Measurements from ENCODE around the gene NHERF2.

The NHERF2 gene

GRCh38 chr16:2076072-2076865 is 49.6 kb downstream of the NHERF2 start:
- TF ChIP-seq SPI1 (IDR thresholded peaks at IDR 0.05; ENCODE audit: low read depth, low read length) (no peak), POLR2A (IDR thresholded peaks at IDR 0.05; ENCODE audit: low read depth, low read length) (no peak), TAF1 (IDR thresholded peaks at IDR 0.05; ENCODE audit: low read depth, low read length) (no peak), POU2F2 (IDR thresholded peaks at IDR 0.05; ENCODE audit: low read depth, low read length) (no peak), PAX5 (IDR thresholded peaks at IDR 0.05; ENCODE audit: insufficient read depth, low read length, severe bottlenecking) (no peak), POLR2AphosphoS5 (IDR thresholded peaks at IDR 0.05; ENCODE audit: low read depth, low read length) (no peak)
- FAIRE-seq = no peak
- no peak for DNase-seq (ENCODE audit: insufficient read length, low spot score)

- DNase-seq (ENCODE audit: insufficient read length, low spot score) (no peak), FAIRE-seq (no peak)
- TF ChIP-seq POLR2A (IDR thresholded peaks at IDR 0.05; ENCODE audit: low read depth, low read length) (no peak), POLR2AphosphoS5 (IDR thresholded peaks at IDR 0.05; ENCODE audit: low read depth, low read length) (no peak), POU2F2 (IDR thresholded peaks at IDR 0.05; ENCODE audit: low read depth, low read length) (no peak), TAF1 (IDR thresholded peaks at IDR 0.05; ENCODE audit: low read depth, low read length) (no peak), SPI1 (IDR thresholded peaks at IDR 0.05; ENCODE audit: low read depth, low read length) (no peak), PAX5 (IDR thresholded peaks at IDR 0.05; ENCODE audit: insufficient read depth, low read length, severe bottlenecking) (no peak)
Measured at GRCh38 chr16:2077016-2077415, 50.3 kb downstream of the NHERF2 start.

- no peak for FAIRE-seq
- TF ChIP-seq PAX5 (IDR thresholded peaks at IDR 0.05; ENCODE audit: insufficient read depth, low read length, severe bottlenecking) (no peak), TAF1 (IDR thresholded peaks at IDR 0.05; ENCODE audit: low read depth, low read length) (no peak), POLR2A (IDR thresholded peaks at IDR 0.05; ENCODE audit: low read depth, low read length) (no peak), POLR2AphosphoS5 (IDR thresholded peaks at IDR 0.05; ENCODE audit: low read depth, low read length) (no peak), SPI1 (IDR thresholded peaks at IDR 0.05; ENCODE audit: low read depth, low read length) (no peak), POU2F2 (IDR thresholded peaks at IDR 0.05; ENCODE audit: low read depth, low read length) (no peak)
- no peak for DNase-seq (ENCODE audit: insufficient read length, low spot score)
Measured at GRCh38 chr16:2077696-2078095, 51.0 kb downstream of the NHERF2 start.

GRCh38 chr16:2078096-2078495 is 51.4 kb downstream of the NHERF2 start:
- FAIRE-seq (no peak), DNase-seq (ENCODE audit: insufficient read length, low spot score) (no peak)
- TF ChIP-seq SPI1 (IDR thresholded peaks at IDR 0.05; ENCODE audit: low read depth, low read length) (no peak), PAX5 (IDR thresholded peaks at IDR 0.05; ENCODE audit: insufficient read depth, low read length, severe bottlenecking) (no peak), TAF1 (IDR thresholded peaks at IDR 0.05; ENCODE audit: low read depth, low read length) (no peak), POLR2A (IDR thresholded peaks at IDR 0.05; ENCODE audit: low read depth, low read length) (no peak), POLR2AphosphoS5 (IDR thresholded peaks at IDR 0.05; ENCODE audit: low read depth, low read length) (no peak), POU2F2 (IDR thresholded peaks at IDR 0.05; ENCODE audit: low read depth, low read length) (no peak)

- no peak for TF ChIP-seq POLR2AphosphoS5 (IDR thresholded peaks at IDR 0.05; ENCODE audit: low read depth, low read length)
- no peak for TF ChIP-seq POLR2A (IDR thresholded peaks at IDR 0.05; ENCODE audit: low read depth, low read length)
- TF ChIP-seq POU2F2 (IDR thresholded peaks at IDR 0.05; ENCODE audit: low read depth, low read length) = no peak
- no peak for TF ChIP-seq SPI1 (IDR thresholded peaks at IDR 0.05; ENCODE audit: low read depth, low read length)
- TF ChIP-seq PAX5 (IDR thresholded peaks at IDR 0.05; ENCODE audit: insufficient read depth, low read length, severe bottlenecking) = no peak
- no peak for TF ChIP-seq TAF1 (IDR thresholded peaks at IDR 0.05; ENCODE audit: low read depth, low read length)
- FAIRE-seq (no peak), DNase-seq (ENCODE audit: insufficient read length, low spot score) (no peak)
Measured at GRCh38 chr16:2078691-2079090, 52.0 kb downstream of the NHERF2 start.

- TF ChIP-seq PAX5 (IDR thresholded peaks at IDR 0.05; ENCODE audit: insufficient read depth, low read length, severe bottlenecking) = no peak
- no peak for TF ChIP-seq POU2F2 (IDR thresholded peaks at IDR 0.05; ENCODE audit: low read depth, low read length)
- TF ChIP-seq SPI1 (IDR thresholded peaks at IDR 0.05; ENCODE audit: low read depth, low read length) = no peak
- TF ChIP-seq POLR2A (IDR thresholded peaks at IDR 0.05; ENCODE audit: low read depth, low read length) = no peak
- no peak for TF ChIP-seq TAF1 (IDR thresholded peaks at IDR 0.05; ENCODE audit: low read depth, low read length)
- TF ChIP-seq POLR2AphosphoS5 (IDR thresholded peaks at IDR 0.05; ENCODE audit: low read depth, low read length) = no peak
- FAIRE-seq (no peak), DNase-seq (ENCODE audit: insufficient read length, low spot score) (no peak)
Measured at GRCh38 chr16:2079311-2079800, 52.7 kb downstream of the NHERF2 start.

- FAIRE-seq = no peak
Measured at GRCh38 chr16:2079991-2080390, 53.3 kb downstream of the NHERF2 start.

GRCh38 chr16:2081201-2082084 is 54.7 kb downstream of the NHERF2 start:
- FAIRE-seq (no peak), DNase-seq (ENCODE audit: insufficient read length, low spot score) (no peak)
- TF ChIP-seq POLR2AphosphoS5 (IDR thresholded peaks at IDR 0.05; ENCODE audit: low read depth, low read length) (no peak), TAF1 (IDR thresholded peaks at IDR 0.05; ENCODE audit: low read depth, low read length) (no peak), SPI1 (IDR thresholded peaks at IDR 0.05; ENCODE audit: low read depth, low read length) (no peak), PAX5 (IDR thresholded peaks at IDR 0.05; ENCODE audit: insufficient read depth, low read length, severe bottlenecking) (no peak), POLR2A (IDR thresholded peaks at IDR 0.05; ENCODE audit: low read depth, low read length) (no peak), POU2F2 (IDR thresholded peaks at IDR 0.05; ENCODE audit: low read depth, low read length) (no peak)

More at GRCh38 chr16:2079991-2080390, 53.3 kb downstream of the NHERF2 start:
- TF ChIP-seq POLR2A (IDR thresholded peaks at IDR 0.05; ENCODE audit: low read depth, low read length) = no peak
- TF ChIP-seq PAX5 (IDR thresholded peaks at IDR 0.05; ENCODE audit: insufficient read depth, low read length, severe bottlenecking) = no peak
- TF ChIP-seq TAF1 (IDR thresholded peaks at IDR 0.05; ENCODE audit: low read depth, low read length) = no peak
- TF ChIP-seq SPI1 (IDR thresholded peaks at IDR 0.05; ENCODE audit: low read depth, low read length) = no peak
- no peak for TF ChIP-seq POU2F2 (IDR thresholded peaks at IDR 0.05; ENCODE audit: low read depth, low read length)
- no peak for TF ChIP-seq POLR2AphosphoS5 (IDR thresholded peaks at IDR 0.05; ENCODE audit: low read depth, low read length)
- no peak for DNase-seq (ENCODE audit: insufficient read length, low spot score)
